ENCODE results near the gene GNAI3. TPM values are rescaled to one million over a fixed set of nuclear protein-coding genes. Genes with fewer than 3 reads are reported as not detected.

Gene GNAI3
- polyA plus RNA-seq, 1 donor (not counting 4 experiments of a cell fraction or from before 2014, with no cell fraction given): 14.1 TPM

DNA sequence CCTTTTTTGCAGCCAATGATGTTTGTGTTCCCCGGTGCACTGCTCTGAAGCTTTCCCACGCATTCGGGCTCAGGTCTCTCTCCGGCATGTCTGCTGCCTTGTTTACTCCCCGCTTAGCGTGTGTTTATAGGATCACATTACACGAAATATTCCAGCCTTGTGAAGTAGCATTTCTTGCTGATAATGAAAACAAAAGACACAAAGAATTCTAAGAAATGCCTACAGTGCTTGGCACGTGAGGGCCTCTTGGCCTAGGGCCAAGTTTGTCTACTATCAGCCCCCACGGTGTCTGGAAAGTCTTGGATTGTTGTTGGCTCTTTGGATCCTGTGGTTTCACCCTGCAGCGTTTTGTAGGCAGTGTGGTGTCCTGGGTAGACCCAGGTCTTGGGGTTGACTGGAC, 96.3 kb downstream of the GNAI3 start:
- Histone ChIP-seq H3K9me1 (ENCODE audit: control insufficient read depth, extremely low read depth, insufficient read depth, low read length) (no peaks in the 10 kb centered on the region), H3K4me2 (ENCODE audit: control insufficient read depth, extremely low read depth, insufficient read depth, low read depth, low read length) (no peak overlapping the region), H3K9me3 (ENCODE audit: control insufficient read depth, low read depth, low read length) (no peaks in the 10 kb centered on the region), H2AFZ (ENCODE audit: control insufficient read depth, low read length) (no peak overlapping the region), H3K9ac (ENCODE audit: control insufficient read depth, extremely low read depth, insufficient read depth, low read length) (no peak overlapping the region), H3K27ac (ENCODE audit: control insufficient read depth, insufficient read depth, low read length) (no peak overlapping the region), H3K27me3 (ENCODE audit: control insufficient read depth, extremely low read depth, insufficient read depth, low read length) (no peaks in the 10 kb centered on the region), H3K4me3 (ENCODE audit: control insufficient read depth in 2 of 3, extremely low read depth in 1 of 3, insufficient read depth in 2 of 3, low read depth in 1 of 3, low read length in 3 of 3) (no peak overlapping the region), H3K4me1 (ENCODE audit: control insufficient read depth, extremely low read depth, insufficient read depth, low read length) (no peaks in the 10 kb centered on the region), H4K20me1 (ENCODE audit: control insufficient read depth, extremely low read depth, insufficient read depth, low read length) (no peaks in the 10 kb centered on the region), H3K36me3 (ENCODE audit: control insufficient read depth in 2 of 2, extremely low read depth in 1 of 2, insufficient read depth in 2 of 2, low read length in 2 of 2) (no peaks in the 10 kb centered on the region), H3K79me2 (ENCODE audit: control insufficient read depth, insufficient read depth, low read length) (no peaks in the 10 kb centered on the region)
- dilution Hi-C loops (cut with MboI; ENCODE audit: extremely low pct_ligation_motif_present, low sequenced_read_pairs): no loop called here
- FAIRE-seq: no peak
- DNase-seq (ENCODE audit: low read depth, low spot score): no peak
- TF ChIP-seq, protein P1, sequence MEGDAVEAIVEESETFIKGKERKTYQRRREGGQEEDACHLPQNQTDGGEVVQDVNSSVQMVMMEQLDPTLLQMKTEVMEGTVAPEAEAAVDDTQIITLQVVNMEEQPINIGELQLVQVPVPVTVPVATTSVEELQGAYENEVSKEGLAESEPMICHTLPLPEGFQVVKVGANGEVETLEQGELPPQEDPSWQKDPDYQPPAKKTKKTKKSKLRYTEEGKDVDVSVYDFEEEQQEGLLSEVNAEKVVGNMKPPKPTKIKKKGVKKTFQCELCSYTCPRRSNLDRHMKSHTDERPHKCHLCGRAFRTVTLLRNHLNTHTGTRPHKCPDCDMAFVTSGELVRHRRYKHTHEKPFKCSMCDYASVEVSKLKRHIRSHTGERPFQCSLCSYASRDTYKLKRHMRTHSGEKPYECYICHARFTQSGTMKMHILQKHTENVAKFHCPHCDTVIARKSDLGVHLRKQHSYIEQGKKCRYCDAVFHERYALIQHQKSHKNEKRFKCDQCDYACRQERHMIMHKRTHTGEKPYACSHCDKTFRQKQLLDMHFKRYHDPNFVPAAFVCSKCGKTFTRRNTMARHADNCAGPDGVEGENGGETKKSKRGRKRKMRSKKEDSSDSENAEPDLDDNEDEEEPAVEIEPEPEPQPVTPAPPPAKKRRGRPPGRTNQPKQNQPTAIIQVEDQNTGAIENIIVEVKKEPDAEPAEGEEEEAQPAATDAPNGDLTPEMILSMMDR (optimal IDR thresholded peaks at IDR 0.05 in 1 of 3, IDR thresholded peaks at IDR 0.05 in 1 of 3, conservative IDR thresholded peaks at IDR 0.05 in 1 of 3; ENCODE audit: extremely low read depth in 1 of 3, insufficient read depth in 2 of 3, low read length in 3 of 3): no peak
- TF ChIP-seq EZH2 (IDR thresholded peaks at IDR 0.05; ENCODE audit: low read length): no peak

DNA sequence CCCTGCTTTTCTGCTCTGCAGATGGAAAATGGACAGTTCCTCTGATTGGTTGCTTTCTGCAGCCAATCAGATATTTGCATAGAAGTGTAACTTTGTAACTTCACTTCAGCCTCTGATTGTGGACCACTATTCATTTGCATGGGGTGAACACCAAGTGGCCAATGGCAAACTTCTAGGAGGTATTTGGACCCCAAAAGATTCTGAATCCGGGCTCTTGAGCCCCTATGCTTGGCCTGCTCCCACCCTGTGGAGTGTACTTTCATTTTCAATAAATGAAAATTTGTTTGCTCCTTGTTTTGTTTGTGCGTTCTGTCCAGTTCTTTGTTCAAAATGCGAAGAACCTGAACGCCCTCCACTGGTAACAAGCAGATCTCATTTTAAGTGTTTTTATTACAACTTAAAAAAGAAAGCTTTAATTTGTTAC, 101.1 kb downstream of the GNAI3 start:
- dilution Hi-C loops (cut with MboI; ENCODE audit: extremely low pct_ligation_motif_present, low sequenced_read_pairs): no loop called here
- no peak overlapping the region for H2AFZ ChIP-seq (ENCODE audit: control insufficient read depth, low read length)
- no peaks in the 10 kb centered on the region for H3K9me3 ChIP-seq (ENCODE audit: control insufficient read depth, low read depth, low read length)
- H3K27ac ChIP-seq (ENCODE audit: control insufficient read depth, insufficient read depth, low read length): no peak overlapping the region
- no peaks in the 10 kb centered on the region for H3K27me3 ChIP-seq (ENCODE audit: control insufficient read depth, extremely low read depth, insufficient read depth, low read length)
- no peak for DNase-seq (ENCODE audit: low read depth, low spot score)
- H3K36me3 ChIP-seq (ENCODE audit: control insufficient read depth in 2 of 2, extremely low read depth in 1 of 2, insufficient read depth in 2 of 2, low read length in 2 of 2): no peaks in the 10 kb centered on the region
- no peaks in the 10 kb centered on the region for H3K79me2 ChIP-seq (ENCODE audit: control insufficient read depth, insufficient read depth, low read length)
- no peaks in the 10 kb centered on the region for H3K9me1 ChIP-seq (ENCODE audit: control insufficient read depth, extremely low read depth, insufficient read depth, low read length)
- no peaks in the 10 kb centered on the region for H3K4me1 ChIP-seq (ENCODE audit: control insufficient read depth, extremely low read depth, insufficient read depth, low read length)
- TF ChIP-seq EZH2 (IDR thresholded peaks at IDR 0.05; ENCODE audit: low read length): no peak
- TF ChIP-seq, protein P1 (optimal IDR thresholded peaks at IDR 0.05 in 1 of 3, IDR thresholded peaks at IDR 0.05 in 1 of 3, conservative IDR thresholded peaks at IDR 0.05 in 1 of 3; ENCODE audit: extremely low read depth in 1 of 3, insufficient read depth in 2 of 3, low read length in 3 of 3): no peak
- H3K4me2 ChIP-seq (ENCODE audit: control insufficient read depth, extremely low read depth, insufficient read depth, low read depth, low read length): no peak overlapping the region
- FAIRE-seq: no peak
- H3K9ac ChIP-seq (ENCODE audit: control insufficient read depth, extremely low read depth, insufficient read depth, low read length): no peak overlapping the region
- no peaks in the 10 kb centered on the region for H4K20me1 ChIP-seq (ENCODE audit: control insufficient read depth, extremely low read depth, insufficient read depth, low read length)
- no peak overlapping the region for H3K4me3 ChIP-seq (ENCODE audit: control insufficient read depth in 2 of 3, extremely low read depth in 1 of 3, insufficient read depth in 2 of 3, low read depth in 1 of 3, low read length in 3 of 3)
